PFSK-1 (cell line): ENCODE results near the gene ADRM1.

ENCODE experiments used
- POLR2AphosphoS5 ChIP-seq: IDR thresholded peaks from 2 replicates; pipeline ENCODE4 v1.6.1; 2012; ENCODE audit warnings: low read depth, mild to moderate bottlenecking, control low read depth, low read length, moderate library complexity
- REST ChIP-seq, 2 experiments: IDR thresholded peaks; 2 replicates each; pipeline versions ENCODE4 v1.6.1 to v1.8.0; 2011 to 2012; ENCODE audit warnings: low read depth in 2 of 2, low read length in 2 of 2, control low read depth in 1 of 2, inconsistent platforms in 1 of 2, mild to moderate bottlenecking in 1 of 2, moderate library complexity in 1 of 2; ENCODE audit not compliant: insufficient read depth in 1 of 2
- TAF1 ChIP-seq: IDR thresholded peaks from 2 replicates; pipeline ENCODE4 v1.6.1; 2012; ENCODE audit warnings: low read length, control low read depth, borderline replicate concordance; ENCODE audit not compliant: insufficient read depth

- TF ChIP-seq POLR2AphosphoS5 (peak; percentile 64; the same call in 1 of the 2 replicates), REST (IDR thresholded peaks at IDR 0.05; ENCODE audit: insufficient read depth in 1 of 2, low read depth in 2 of 2, low read length in 2 of 2) (no peak), TAF1 (peak; percentile 82)
Measured at GRCh38 chr20:62302341-62303061, at the start of gene ADRM1.
